GM19397 (cell line): ENCODE results near the gene TMC2.

Experiments
- ATAC-seq: cut with Tn5 transposase; IDR thresholded peaks from one replicate; pipeline ENCODE4 v1.9.1; 2021; ENCODE audit warnings: mild to moderate bottlenecking, moderate library complexity; ENCODE audit not compliant: unreplicated experiment

Gene TMC2

GRCh38 chr20:2576317-2576727 lies 39.9 kb downstream of the TMC2 start:
- no peak for ATAC-seq

GRCh38 chr20:2578475-2579192 lies 42.3 kb downstream of the TMC2 start:
- no peak for ATAC-seq

- ATAC-seq = no peak
Measured at GRCh38 chr20:2585811-2586210, 49.4 kb downstream of the TMC2 start.

- ATAC-seq = no peak
Measured at GRCh38 chr20:2593756-2594155, 57.4 kb downstream of the TMC2 start.

- ATAC-seq = no peak
Measured at GRCh38 chr20:2595076-2595475, 58.7 kb downstream of the TMC2 start.

- no peak for ATAC-seq
Measured at GRCh38 chr20:2596673-2597279, 60.4 kb downstream of the TMC2 start.

GRCh38 chr20:2599288-2600006 lies 63.1 kb downstream of the TMC2 start:
- ATAC-seq = no peak

GRCh38 chr20:2602046-2602735 lies 65.8 kb downstream of the TMC2 start:
- no peak for ATAC-seq

- no peak for ATAC-seq
Measured at GRCh38 chr20:2602746-2603145, 66.4 kb downstream of the TMC2 start.

- no peak for ATAC-seq
Measured at GRCh38 chr20:2603816-2604505, 67.6 kb downstream of the TMC2 start.

GRCh38 chr20:2604506-2604835 lies 68.1 kb downstream of the TMC2 start:
- ATAC-seq = no peak

GRCh38 chr20:2606507-2607006 lies 70.2 kb downstream of the TMC2 start:
- no peak for ATAC-seq

- ATAC-seq = no peak
Measured at GRCh38 chr20:2610326-2610725, 74.0 kb downstream of the TMC2 start.

- no peak for ATAC-seq
Measured at GRCh38 chr20:2610941-2611720, 74.8 kb downstream of the TMC2 start.

- ATAC-seq = no peak
Measured at GRCh38 chr20:2612073-2612472, 75.7 kb downstream of the TMC2 start.

GRCh38 chr20:2616634-2617033 lies 80.3 kb downstream of the TMC2 start:
- ATAC-seq = no peak

- no peak for ATAC-seq
Measured at GRCh38 chr20:2617099-2617714, 80.8 kb downstream of the TMC2 start.

GRCh38 chr20:2618815-2619214 lies 82.4 kb downstream of the TMC2 start:
- no peak for ATAC-seq

- ATAC-seq = no peak
Measured at GRCh38 chr20:2619337-2619736, 83.0 kb downstream of the TMC2 start.
